HepG2 (cell line): ENCODE measurements around the gene COL5A1. TPM values are rescaled to one million over a fixed set of nuclear protein-coding genes. Genes with fewer than 3 reads are reported as not detected.

ENCODE experiments used
- ATAC-seq: fragments of 200-7000 bp; cut with Tn5 transposase; 3 replicates; pipeline ENCODE4 v1.9.1; 2020; ENCODE audit warnings: mild to moderate bottlenecking, moderate library complexity
- BruUV-seq: library from RNA; stranded (reverse); fragments of 400-500 nt; replicated peaks from 2 replicates; lab custom pipeline; 2021; lab: Mats Ljungman, UMichigan
- CTCF ChIA-PET: fragments of 300-600 bp; formaldehyde crosslinking; extraction: SDS; loops from one replicate; lab custom pipeline; 2021; ENCODE audit warnings: low total read pairs, inconsistent platforms, low intra/inter-chr PET ratio; lab: Yijun Ruan, JAX
- POLR2A ChIA-PET: fragments of 350-600 bp; sonication (Branson Sonifier 250); formaldehyde crosslinking; loops from one replicate; lab custom pipeline; 2020; ENCODE audit warnings: antibody characterized with exemption, inconsistent platforms; lab: Yijun Ruan, JAX
- DNase-seq: peaks from one replicate; pipeline ENCODE4 v3.0.0-alpha.2; 2015; ENCODE audit warnings: low spot score
- FAIRE-seq: peaks from 3 replicates; lab custom pipeline; 2011; peaks lifted over from hg19 to GRCh38; lab: Jason Lieb, UNC
- H2AFZ ChIP-seq: one replicate; pipeline ENCODE4 v1.6.1; 2011; ENCODE audit warnings: low read length, inconsistent platforms
- H3K27ac ChIP-seq: fragments of 300-600 bp; 3 replicates; pipeline ENCODE4 v1.8.0; 2011; ENCODE audit warnings: mixed run types, mild to moderate bottlenecking, mixed read lengths, low read length, inconsistent platforms; ENCODE audit not compliant: insufficient read depth; ENCODE audit errors: extremely low read length
- H3K27me3 ChIP-seq, 2 experiments: fragments of 200-600 bp in 1 of 2; 2 replicates in 1 of 2; 3 replicates in 1 of 2; pipeline versions ENCODE4 v1.6.0 to v1.8.0; 2011; ENCODE audit warnings: low read length in 2 of 2, mild to moderate bottlenecking in 2 of 2, moderate library complexity in 2 of 2, inconsistent platforms in 1 of 2; ENCODE audit not compliant: insufficient read depth in 2 of 2, control insufficient read depth in 1 of 2
- H3K36me3 ChIP-seq, 2 experiments: fragments of 200-600 bp in 1 of 2; replicated peaks in 1 of 2; 2 replicates in 1 of 2; 3 replicates in 1 of 2; pipeline versions ENCODE4 v1.5.1 to v1.8.0; 2011; ENCODE audit warnings: low read length in 2 of 2, inconsistent platforms in 1 of 2; ENCODE audit not compliant: insufficient read depth in 2 of 2, control insufficient read depth in 1 of 2
- H3K4me1 ChIP-seq: 2 replicates; pipeline ENCODE4 v1.5.1; 2012; ENCODE audit warnings: low read length, inconsistent platforms; ENCODE audit not compliant: insufficient read depth
- H3K4me2 ChIP-seq: 2 replicates; pipeline ENCODE4 v1.6.0; 2011; ENCODE audit warnings: low read depth, low read length, inconsistent platforms
- H3K4me3 ChIP-seq, 3 experiments: fragments of 200-600 bp in 1 of 3; sonication (generic), shearing (Covaris generic) in 1 of 3; replicated peaks in 1 of 3; 2 replicates each; pipeline ENCODE4 v1.5.1; 2011 to 2016; ENCODE audit warnings: low read length in 3 of 3, inconsistent platforms in 2 of 3, low read depth in 2 of 3, mild to moderate bottlenecking in 2 of 3, control low read depth in 1 of 3, mixed read lengths in 1 of 3; ENCODE audit not compliant: insufficient read depth in 1 of 3
- H3K79me2 ChIP-seq: one replicate; pipeline ENCODE4 v1.6.1; 2011; ENCODE audit warnings: low read length, inconsistent platforms; ENCODE audit not compliant: insufficient read depth
- H3K9ac ChIP-seq: 2 replicates; pipeline ENCODE4 v1.6.0; 2011; ENCODE audit warnings: mild to moderate bottlenecking, low read depth, low read length, inconsistent platforms; ENCODE audit not compliant: insufficient read depth
- H3K9me3 ChIP-seq: 2 replicates; pipeline ENCODE4 v1.5.1; 2012; ENCODE audit warnings: mild to moderate bottlenecking, low read length
- H4K20me1 ChIP-seq: 2 replicates; pipeline ENCODE4 v1.6.0; 2011; ENCODE audit warnings: inconsistent platforms, mild to moderate bottlenecking, low read length, moderate library complexity; ENCODE audit not compliant: insufficient read depth
- CREB1 ChIP-seq, 2 experiments: fragments of 450-650 bp in 1 of 2; IDR thresholded peaks; 2 replicates each; pipeline ENCODE4 v1.6.1; 2016 to 2017; ENCODE audit warnings: control low read depth in 1 of 2, mild to moderate bottlenecking in 1 of 2, missing compliant biosample characterization in 1 of 2, missing genetic modification characterization in 1 of 2
- KDM1A ChIP-seq: IDR thresholded peaks from 2 replicates; pipeline ENCODE4 v1.6.1; 2016; ENCODE audit warnings: missing compliant biosample characterization
- TOPORS ChIP-seq: sonication (generic); formaldehyde crosslinking; IDR thresholded peaks from 2 replicates; pipeline ENCODE4 v1.8.0; 2023; ENCODE audit warnings: mild to moderate bottlenecking, missing genetic modification reagents
- ZNF646 ChIP-seq: sonication (generic); formaldehyde crosslinking; IDR thresholded peaks from 2 replicates; pipeline ENCODE4 v1.9.0; 2021; ENCODE audit warnings: mild to moderate bottlenecking, missing genetic modification reagents
- WGBS: methylation state at CpG from one replicate; pipeline ENCODE4 v1.1.6; 2017; ENCODE audit warnings: low lambda C conversion rate; 5-methylcytosine and 5-hydroxymethylcytosine counted together
- in situ Hi-C: cut with HindIII; loops from 2 replicates; pipeline ENCODE4 v1.10.0; 2017; ENCODE audit warnings: low pct_unique_long_range_greater_than_20kb; ENCODE audit not compliant: extremely low pct_ligation_motif_present
- intact Hi-C: fragments of 100-400 bp; cut with micrococcal nuclease; formaldehyde crosslinking; loops from one replicate; pipeline ENCODE4 v1.10.0; 2022; ENCODE audit not compliant: unreplicated experiment
- polyA plus RNA-seq, 8 experiments: library from polyadenylated mRNA; depleted of rRNA in 3 of 8; stranded (reverse) in 7 of 8; unstranded in 1 of 8; fragments of >200 nt; fragmentation: Illumina TruSeq in 4 of 8; extraction: Trizol in 4 of 8; gene quantifications; 2 replicates each; pipeline versions ENCODE4 v1.2.1 to v1.2.3, GENCODE V29; 2011 to 2016; ENCODE audit warnings: low read depth in 4 of 8, missing spikeins in 1 of 8, mixed read lengths in 1 of 8; ENCODE audit not compliant: insufficient read depth in 1 of 8
- total RNA-seq, 5 experiments: library from RNA; depleted of rRNA; stranded (reverse); fragments of >200 nt; fragmentation: Illumina TruSeq; extraction: Trizol; gene quantifications; 2 replicates each; pipeline ENCODE4 v1.2.3, GENCODE V29; 2016; ENCODE audit warnings: low read depth in 1 of 5

The COL5A1 gene
- total and polyA plus RNA-seq, 2 of the 13 experiments (the other 11 are each of a cell fraction or from before 2014, with no cell fraction given) = not detected

DNA sequence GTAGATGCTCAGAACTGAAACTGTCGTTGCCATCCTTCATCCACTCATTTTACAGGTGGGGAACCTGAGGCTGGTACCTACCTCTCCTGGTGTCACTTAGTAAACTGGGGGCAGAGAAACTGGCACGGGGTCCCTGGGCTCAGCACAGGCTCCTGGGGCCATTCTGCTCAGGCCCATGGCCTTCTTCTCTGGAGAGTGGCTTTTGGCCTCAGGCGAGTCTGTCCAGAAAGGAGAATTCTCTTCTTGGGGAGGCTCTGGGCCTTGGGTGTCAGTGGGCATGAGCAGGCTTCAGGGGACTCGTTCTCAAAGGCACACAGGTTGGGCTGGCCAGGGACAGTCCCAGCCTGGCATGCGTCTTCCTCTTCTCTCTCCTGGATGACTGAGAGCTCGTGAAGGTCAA, 24.6 kb downstream of the COL5A1 start (continued):
- no peak for TF ChIP-seq ZNF646 (CRISPR knock-in tag)
- TF ChIP-seq TOPORS = no peak
- TF ChIP-seq, all 625 proteins: peak for 0

DNA sequence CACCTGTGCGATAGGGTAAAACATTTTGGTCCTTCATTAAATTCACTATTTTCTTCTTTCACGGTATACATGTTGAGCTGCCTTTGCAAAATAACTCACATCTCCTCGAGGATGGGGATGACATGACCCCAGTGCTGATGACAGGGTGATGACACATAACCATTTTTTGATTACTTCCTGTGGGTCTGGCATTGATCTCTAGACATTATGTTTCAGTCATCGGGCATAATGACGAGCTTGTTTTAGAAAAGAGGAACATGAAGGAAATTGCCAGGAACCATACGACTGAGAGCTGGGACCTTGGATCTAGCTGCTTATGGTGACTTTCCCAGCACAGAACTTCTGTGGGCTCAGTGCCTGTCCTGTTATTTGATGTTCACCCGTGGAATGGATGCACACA, 25.2 kb downstream of the COL5A1 start:
- Histone ChIP-seq H3K4me2 (no peak overlapping the region), H3K27ac (no peak overlapping the region), H2AFZ (no peak overlapping the region), H4K20me1 (no peaks in the 10 kb centered on the region), H3K4me1 (no peaks in the 10 kb centered on the region), H3K4me3 (no peak overlapping the region), H3K9me3 (no peaks in the 10 kb centered on the region), H3K9ac (no peak overlapping the region), H3K36me3 (no peaks in the 10 kb centered on the region), H3K27me3 (peaks cover 6 to 36% of the 10 kb centered on the region in 2 experiments; a peak in 3 of 5 replicates)
- 15% methylated on average over 6 of the region's 7 CpGs for WGBS
- FAIRE-seq (no peak), DNase-seq (no peak), ATAC-seq (no peak)
- no TSS peak for BruUV-seq
- intact Hi-C loops (no loop called here), in situ Hi-C loops (no loop called here)
- ChIA-PET CTCF (no interaction called here), POLR2A (no interaction called here)
- TF ChIP-seq CREB1 (IDR thresholded peaks at IDR 0.05) (peak; percentile 53; the same call in 1 of the 2 replicates), CREB1 (CRISPR knock-in tag; IDR thresholded peaks at IDR 0.05) (no peak), KDM1A (CRISPR knock-in tag) (no peak)
- TF ChIP-seq, all 625 proteins: peak for 1
- no peaks in the 10 kb centered on the region for H3K79me2 ChIP-seq
